Activated T-cell treated with anti-CD3 and anti-CD28 coated beads, Interleukin-2, amount 50 U/mL, for 48 hours (primary cell): Measurements from ENCODE around the gene ARAP2.

ENCODE experiments used
- DNase-seq, 2 experiments: peaks; one replicate each; pipeline ENCODE4 v3.0.0-alpha.2; 2020

ARAP2 gene

GRCh38 chr4:36218121-36218520, 26.2 kb downstream of the ARAP2 start:
- no peak for DNase-seq

- no peak for DNase-seq
Measured at GRCh38 chr4:36215627-36216026, 28.7 kb downstream of the ARAP2 start.

- DNase-seq = no peak
Measured at GRCh38 chr4:36214735-36215485, 29.4 kb downstream of the ARAP2 start.

GRCh38 chr4:36213977-36214376, 30.3 kb downstream of the ARAP2 start:
- DNase-seq = no peak

- no peak for DNase-seq
Measured at GRCh38 chr4:36211084-36211483, 33.2 kb downstream of the ARAP2 start.

GRCh38 chr4:36209941-36210649, 34.2 kb downstream of the ARAP2 start:
- DNase-seq = no peak

GRCh38 chr4:36208893-36209473, 35.3 kb downstream of the ARAP2 start:
- DNase-seq = peak; percentile 33 to 37

GRCh38 chr4:36207831-36208520, 36.3 kb downstream of the ARAP2 start:
- no peak for DNase-seq

GRCh38 chr4:36207367-36207766, 36.9 kb downstream of the ARAP2 start:
- no peak for DNase-seq

GRCh38 chr4:36206603-36207311, 37.6 kb downstream of the ARAP2 start:
- no peak for DNase-seq

GRCh38 chr4:36206012-36206411, 38.3 kb downstream of the ARAP2 start:
- no peak for DNase-seq

- DNase-seq = no peak
Measured at GRCh38 chr4:36198861-36199260, 45.5 kb downstream of the ARAP2 start.

- no peak for DNase-seq
Measured at GRCh38 chr4:36198068-36198808, 46.1 kb downstream of the ARAP2 start.

- DNase-seq = no peak
Measured at GRCh38 chr4:36197501-36197900, 46.8 kb downstream of the ARAP2 start.

GRCh38 chr4:36196145-36196913, 48.0 kb downstream of the ARAP2 start:
- no peak for DNase-seq

- DNase-seq = no peak
Measured at GRCh38 chr4:36192922-36193321, 51.4 kb downstream of the ARAP2 start.

GRCh38 chr4:36189511-36190226, 54.6 kb downstream of the ARAP2 start:
- no peak for DNase-seq

- no peak for DNase-seq
Measured at GRCh38 chr4:36187723-36188333, 56.5 kb downstream of the ARAP2 start.

GRCh38 chr4:36183665-36184393, 60.5 kb downstream of the ARAP2 start:
- DNase-seq = no peak
